ENCODE results near the gene DCP1A. TPM values are rescaled to one million over a fixed set of nuclear protein-coding genes. Genes with fewer than 3 reads are reported as not detected.

Gene DCP1A
- total and polyA plus RNA-seq, 2 of the 13 experiments (the other 11 are each of a cell fraction or from before 2014, with no cell fraction given): 14.2 to 41.2 TPM

DNA sequence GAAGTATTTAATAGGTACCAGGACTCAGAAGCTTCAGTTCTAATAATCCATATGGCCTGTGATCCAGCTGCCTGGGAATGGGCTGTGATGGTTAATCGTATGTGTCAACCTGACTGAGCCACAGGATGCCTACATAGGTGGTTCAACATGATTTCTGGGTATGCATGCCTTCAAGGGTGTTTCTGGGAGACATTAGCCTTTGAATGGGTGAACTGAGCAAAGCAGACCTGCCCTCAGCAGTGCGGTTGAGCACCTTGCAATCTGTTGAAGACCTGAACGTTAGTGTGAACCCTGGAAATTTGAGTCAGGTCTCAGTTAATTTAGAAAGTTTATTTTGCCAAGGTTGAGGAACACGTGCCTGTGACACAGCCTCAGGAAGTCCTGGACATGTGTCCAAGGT, 68.7 kb downstream of the DCP1A start (continued):
- TF ChIP-seq, protein P1, sequence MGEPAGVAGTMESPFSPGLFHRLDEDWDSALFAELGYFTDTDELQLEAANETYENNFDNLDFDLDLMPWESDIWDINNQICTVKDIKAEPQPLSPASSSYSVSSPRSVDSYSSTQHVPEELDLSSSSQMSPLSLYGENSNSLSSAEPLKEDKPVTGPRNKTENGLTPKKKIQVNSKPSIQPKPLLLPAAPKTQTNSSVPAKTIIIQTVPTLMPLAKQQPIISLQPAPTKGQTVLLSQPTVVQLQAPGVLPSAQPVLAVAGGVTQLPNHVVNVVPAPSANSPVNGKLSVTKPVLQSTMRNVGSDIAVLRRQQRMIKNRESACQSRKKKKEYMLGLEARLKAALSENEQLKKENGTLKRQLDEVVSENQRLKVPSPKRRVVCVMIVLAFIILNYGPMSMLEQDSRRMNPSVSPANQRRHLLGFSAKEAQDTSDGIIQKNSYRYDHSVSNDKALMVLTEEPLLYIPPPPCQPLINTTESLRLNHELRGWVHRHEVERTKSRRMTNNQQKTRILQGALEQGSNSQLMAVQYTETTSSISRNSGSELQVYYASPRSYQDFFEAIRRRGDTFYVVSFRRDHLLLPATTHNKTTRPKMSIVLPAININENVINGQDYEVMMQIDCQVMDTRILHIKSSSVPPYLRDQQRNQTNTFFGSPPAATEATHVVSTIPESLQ (CRISPR knock-in tag; conservative IDR thresholded peaks at IDR 0.05): no peak
- no peak for TF ChIP-seq FOXA3 (CRISPR knock-in tag; IDR thresholded peaks at IDR 0.05)
- TF ChIP-seq, protein P2, sequence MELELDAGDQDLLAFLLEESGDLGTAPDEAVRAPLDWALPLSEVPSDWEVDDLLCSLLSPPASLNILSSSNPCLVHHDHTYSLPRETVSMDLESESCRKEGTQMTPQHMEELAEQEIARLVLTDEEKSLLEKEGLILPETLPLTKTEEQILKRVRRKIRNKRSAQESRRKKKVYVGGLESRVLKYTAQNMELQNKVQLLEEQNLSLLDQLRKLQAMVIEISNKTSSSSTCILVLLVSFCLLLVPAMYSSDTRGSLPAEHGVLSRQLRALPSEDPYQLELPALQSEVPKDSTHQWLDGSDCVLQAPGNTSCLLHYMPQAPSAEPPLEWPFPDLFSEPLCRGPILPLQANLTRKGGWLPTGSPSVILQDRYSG (CRISPR knock-in tag; IDR thresholded peaks at IDR 0.05): no peak
- TF ChIP-seq, protein P3, sequence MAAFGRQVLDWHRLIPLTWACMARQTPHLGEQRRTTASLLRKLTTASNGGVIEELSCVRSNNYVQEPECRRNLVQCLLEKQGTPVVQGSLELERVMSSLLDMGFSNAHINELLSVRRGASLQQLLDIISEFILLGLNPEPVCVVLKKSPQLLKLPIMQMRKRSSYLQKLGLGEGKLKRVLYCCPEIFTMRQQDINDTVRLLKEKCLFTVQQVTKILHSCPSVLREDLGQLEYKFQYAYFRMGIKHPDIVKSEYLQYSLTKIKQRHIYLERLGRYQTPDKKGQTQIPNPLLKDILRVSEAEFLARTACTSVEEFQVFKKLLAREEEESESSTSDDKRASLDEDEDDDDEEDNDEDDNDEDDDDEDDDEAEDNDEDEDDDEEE (CRISPR knock-in tag; IDR thresholded peaks at IDR 0.05): no peak
- TF ChIP-seq, protein P4, sequence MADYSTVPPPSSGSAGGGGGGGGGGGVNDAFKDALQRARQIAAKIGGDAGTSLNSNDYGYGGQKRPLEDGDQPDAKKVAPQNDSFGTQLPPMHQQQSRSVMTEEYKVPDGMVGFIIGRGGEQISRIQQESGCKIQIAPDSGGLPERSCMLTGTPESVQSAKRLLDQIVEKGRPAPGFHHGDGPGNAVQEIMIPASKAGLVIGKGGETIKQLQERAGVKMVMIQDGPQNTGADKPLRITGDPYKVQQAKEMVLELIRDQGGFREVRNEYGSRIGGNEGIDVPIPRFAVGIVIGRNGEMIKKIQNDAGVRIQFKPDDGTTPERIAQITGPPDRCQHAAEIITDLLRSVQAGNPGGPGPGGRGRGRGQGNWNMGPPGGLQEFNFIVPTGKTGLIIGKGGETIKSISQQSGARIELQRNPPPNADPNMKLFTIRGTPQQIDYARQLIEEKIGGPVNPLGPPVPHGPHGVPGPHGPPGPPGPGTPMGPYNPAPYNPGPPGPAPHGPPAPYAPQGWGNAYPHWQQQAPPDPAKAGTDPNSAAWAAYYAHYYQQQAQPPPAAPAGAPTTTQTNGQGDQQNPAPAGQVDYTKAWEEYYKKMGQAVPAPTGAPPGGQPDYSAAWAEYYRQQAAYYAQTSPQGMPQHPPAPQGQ (CRISPR knock-in tag; IDR thresholded peaks at IDR 0.05; ENCODE audit: borderline replicate concordance): no peak

DNA sequence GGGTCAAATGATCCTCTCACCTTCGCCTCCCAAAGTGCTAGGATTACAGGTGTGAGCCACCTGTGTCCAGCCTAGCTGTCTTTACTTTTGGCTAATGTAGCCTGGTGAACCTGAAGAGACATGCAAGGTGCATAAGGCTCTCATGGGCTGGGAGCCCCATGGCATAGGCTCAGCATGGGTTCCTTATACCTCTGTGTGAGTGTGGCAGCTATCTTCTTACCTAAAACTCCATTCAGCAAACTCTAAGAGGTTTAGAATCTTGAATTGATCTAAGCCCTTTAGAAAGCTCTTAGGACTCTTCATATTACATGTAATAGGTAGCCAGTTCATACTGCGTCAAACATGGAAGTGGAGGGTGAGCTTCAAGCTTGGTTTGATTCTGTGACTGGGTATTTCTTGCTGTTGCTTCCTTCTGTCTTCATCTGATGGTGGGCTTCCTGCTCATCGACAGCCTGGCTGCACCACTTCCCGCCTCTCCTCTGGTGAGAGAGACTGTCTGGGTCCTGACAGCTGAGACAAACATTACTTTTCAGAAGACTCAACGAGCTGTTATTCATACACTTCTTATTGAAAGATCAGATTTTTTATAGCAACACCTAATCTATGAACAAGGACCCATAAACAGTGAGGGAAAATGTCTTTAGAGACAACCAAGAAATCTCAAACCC, 72.3 kb downstream of the DCP1A start:
- no TSS peak for BruUV-seq (replicated peaks)
- Histone ChIP-seq H3K4me2 (ENCODE audit: low read depth, low read length) (no peak overlapping the region), H3K4me1 (ENCODE audit: insufficient read depth, low read length) (peaks cover 21% of the 10 kb centered on the region), H3K9me3 (ENCODE audit: low read length) (no peaks in the 10 kb centered on the region), H3K9ac (ENCODE audit: insufficient read depth, low read depth, low read length) (no peak overlapping the region), H3K79me2 (ENCODE audit: insufficient read depth, low read length) (no peaks in the 10 kb centered on the region), H2AFZ (ENCODE audit: low read length) (no peak overlapping the region), H3K27ac (ENCODE audit: extremely low read length, insufficient read depth, low read length) (no peak overlapping the region), H3K36me3 (replicated peaks in 1 of 2; ENCODE audit: control insufficient read depth in 1 of 2, insufficient read depth in 2 of 2, low read length in 2 of 2) (no peaks in the 10 kb centered on the region), H3K27me3 (ENCODE audit: control insufficient read depth in 1 of 2, insufficient read depth in 2 of 2, low read length in 2 of 2) (no peaks in the 10 kb centered on the region), H3K4me3 (replicated peaks in 1 of 3; ENCODE audit: insufficient read depth in 1 of 3, low read depth in 2 of 3, low read length in 3 of 3) (no peak overlapping the region), H4K20me1 (ENCODE audit: insufficient read depth, low read length) (no peaks in the 10 kb centered on the region)
- FAIRE-seq (no peak), ATAC-seq (no peak), DNase-seq (ENCODE audit: low spot score) (no peak)
- CTCF ChIA-PET (ENCODE audit: low intra/inter-chr PET ratio, low total read pairs): no interaction called here
- 80% methylated on average over 4 of the region's 5 CpGs for WGBS (ENCODE audit: low lambda C conversion rate)
- POLR2A ChIA-PET: no interaction called here
- intact Hi-C loops (cut with micrococcal nuclease; ENCODE audit: unreplicated experiment): no loop called here
- in situ Hi-C loops (cut with HindIII; ENCODE audit: extremely low pct_ligation_motif_present, low pct_unique_long_range_greater_than_20kb): no loop called here
- no peak for TF ChIP-seq ZNF264 (CRISPR knock-in tag; IDR thresholded peaks at IDR 0.05)
- no peak for TF ChIP-seq ZNF674 (CRISPR knock-in tag; IDR thresholded peaks at IDR 0.05; ENCODE audit: low read depth)
- TF ChIP-seq, protein P5, sequence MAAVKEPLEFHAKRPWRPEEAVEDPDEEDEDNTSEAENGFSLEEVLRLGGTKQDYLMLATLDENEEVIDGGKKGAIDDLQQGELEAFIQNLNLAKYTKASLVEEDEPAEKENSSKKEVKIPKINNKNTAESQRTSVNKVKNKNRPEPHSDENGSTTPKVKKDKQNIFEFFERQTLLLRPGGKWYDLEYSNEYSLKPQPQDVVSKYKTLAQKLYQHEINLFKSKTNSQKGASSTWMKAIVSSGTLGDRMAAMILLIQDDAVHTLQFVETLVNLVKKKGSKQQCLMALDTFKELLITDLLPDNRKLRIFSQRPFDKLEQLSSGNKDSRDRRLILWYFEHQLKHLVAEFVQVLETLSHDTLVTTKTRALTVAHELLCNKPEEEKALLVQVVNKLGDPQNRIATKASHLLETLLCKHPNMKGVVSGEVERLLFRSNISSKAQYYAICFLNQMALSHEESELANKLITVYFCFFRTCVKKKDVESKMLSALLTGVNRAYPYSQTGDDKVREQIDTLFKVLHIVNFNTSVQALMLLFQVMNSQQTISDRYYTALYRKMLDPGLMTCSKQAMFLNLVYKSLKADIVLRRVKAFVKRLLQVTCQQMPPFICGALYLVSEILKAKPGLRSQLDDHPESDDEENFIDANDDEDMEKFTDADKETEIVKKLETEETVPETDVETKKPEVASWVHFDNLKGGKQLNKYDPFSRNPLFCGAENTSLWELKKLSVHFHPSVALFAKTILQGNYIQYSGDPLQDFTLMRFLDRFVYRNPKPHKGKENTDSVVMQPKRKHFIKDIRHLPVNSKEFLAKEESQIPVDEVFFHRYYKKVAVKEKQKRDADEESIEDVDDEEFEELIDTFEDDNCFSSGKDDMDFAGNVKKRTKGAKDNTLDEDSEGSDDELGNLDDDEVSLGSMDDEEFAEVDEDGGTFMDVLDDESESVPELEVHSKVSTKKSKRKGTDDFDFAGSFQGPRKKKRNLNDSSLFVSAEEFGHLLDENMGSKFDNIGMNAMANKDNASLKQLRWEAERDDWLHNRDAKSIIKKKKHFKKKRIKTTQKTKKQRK (IDR thresholded peaks at IDR 0.05; ENCODE audit: low read length): no peak
- TF ChIP-seq ZNF326 (CRISPR knock-in tag; IDR thresholded peaks at IDR 0.05; ENCODE audit: borderline replicate concordance): no peak
- no peak for TF ChIP-seq AKAP8 (CRISPR knock-in tag; IDR thresholded peaks at IDR 0.05)
- TF ChIP-seq, protein P6, sequence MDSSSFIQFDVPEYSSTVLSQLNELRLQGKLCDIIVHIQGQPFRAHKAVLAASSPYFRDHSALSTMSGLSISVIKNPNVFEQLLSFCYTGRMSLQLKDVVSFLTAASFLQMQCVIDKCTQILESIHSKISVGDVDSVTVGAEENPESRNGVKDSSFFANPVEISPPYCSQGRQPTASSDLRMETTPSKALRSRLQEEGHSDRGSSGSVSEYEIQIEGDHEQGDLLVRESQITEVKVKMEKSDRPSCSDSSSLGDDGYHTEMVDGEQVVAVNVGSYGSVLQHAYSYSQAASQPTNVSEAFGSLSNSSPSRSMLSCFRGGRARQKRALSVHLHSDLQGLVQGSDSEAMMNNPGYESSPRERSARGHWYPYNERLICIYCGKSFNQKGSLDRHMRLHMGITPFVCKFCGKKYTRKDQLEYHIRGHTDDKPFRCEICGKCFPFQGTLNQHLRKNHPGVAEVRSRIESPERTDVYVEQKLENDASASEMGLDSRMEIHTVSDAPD (CRISPR knock-in tag; IDR thresholded peaks at IDR 0.05): no peak
